Measurements from ENCODE around the gene LYPD6B. TPM values are rescaled to one million over a fixed set of nuclear protein-coding genes. Genes with fewer than 3 reads are reported as not detected.
A peak's percentile ranks its signal among the peaks of the same experiment; 100 is the strongest.

LYPD6B gene
- total RNA-seq, 1 donor from 2014 or later: not detected

DNA sequence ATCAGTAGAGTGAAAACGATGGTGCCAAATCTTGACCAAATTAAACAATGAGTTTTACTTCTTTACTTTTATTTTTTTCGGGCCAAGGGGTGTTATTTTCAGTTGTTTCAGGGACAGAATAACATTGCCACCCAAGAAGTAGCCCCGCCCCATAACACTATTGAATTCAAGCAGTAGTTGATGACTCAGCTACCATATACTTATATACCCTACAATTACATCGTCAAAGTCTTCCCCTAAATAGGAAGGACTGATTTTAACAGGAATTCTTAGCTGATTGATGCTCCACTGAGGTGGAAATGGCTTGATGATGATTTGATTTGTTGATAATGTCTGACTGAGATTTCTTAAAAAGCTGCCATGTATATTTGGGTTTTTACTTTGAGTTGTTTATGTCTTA, 24.7 kb downstream of the LYPD6B start:
- Mint-ChIP-seq H3K27ac (no peak overlapping the region), H3K4me1 (no peaks in the 10 kb centered on the region), H3K27me3 (peaks cover 11% of the 10 kb centered on the region), H3K36me3 (ENCODE audit: low read depth) (no peaks in the 10 kb centered on the region), H3K9me3 (no peaks in the 10 kb centered on the region), H3K4me3 (no peak overlapping the region)
- DNase-seq: no peak
- intact Hi-C loops (cut with micrococcal nuclease): no loop called here

GRCh38 chr2:149064365-149064841, 25.9 kb downstream of the LYPD6B start:
- Mint-ChIP-seq H3K27ac (no peak overlapping the region), H3K9me3 (no peaks in the 10 kb centered on the region), H3K4me3 (no peak overlapping the region), H3K36me3 (ENCODE audit: low read depth) (no peaks in the 10 kb centered on the region), H3K4me1 (peaks cover 6% of the 10 kb centered on the region), H3K27me3 (peaks cover 13% of the 10 kb centered on the region)
- intact Hi-C loops (cut with micrococcal nuclease): no loop called here
- no peak for DNase-seq

GRCh38 chr2:149064856-149065630, 26.5 kb downstream of the LYPD6B start:
- Mint-ChIP-seq H3K4me3 (no peak overlapping the region), H3K4me1 (peaks cover 12% of the 10 kb centered on the region), H3K36me3 (ENCODE audit: low read depth) (no peaks in the 10 kb centered on the region), H3K9me3 (no peaks in the 10 kb centered on the region), H3K27me3 (peaks cover 14% of the 10 kb centered on the region), H3K27ac (no peak overlapping the region)
- intact Hi-C loops (cut with micrococcal nuclease): no loop called here
- DNase-seq: no peak

- intact Hi-C loops (cut with micrococcal nuclease): no loop called here
- H3K36me3 Mint-ChIP-seq (ENCODE audit: low read depth): no peaks in the 10 kb centered on the region
- no peaks in the 10 kb centered on the region for H3K9me3 Mint-ChIP-seq
- H3K4me1 Mint-ChIP-seq: peaks cover 15% of the 10 kb centered on the region
- peaks cover 12% of the 10 kb centered on the region for H3K27me3 Mint-ChIP-seq
- H3K27ac Mint-ChIP-seq: peak overlapping the region; percentile 49
- peak; percentile 41 for DNase-seq
- peak overlapping the region; percentile 1 for H3K4me3 Mint-ChIP-seq
Measured at GRCh38 chr2:149068225-149068995, 29.9 kb downstream of the LYPD6B start.

DNA sequence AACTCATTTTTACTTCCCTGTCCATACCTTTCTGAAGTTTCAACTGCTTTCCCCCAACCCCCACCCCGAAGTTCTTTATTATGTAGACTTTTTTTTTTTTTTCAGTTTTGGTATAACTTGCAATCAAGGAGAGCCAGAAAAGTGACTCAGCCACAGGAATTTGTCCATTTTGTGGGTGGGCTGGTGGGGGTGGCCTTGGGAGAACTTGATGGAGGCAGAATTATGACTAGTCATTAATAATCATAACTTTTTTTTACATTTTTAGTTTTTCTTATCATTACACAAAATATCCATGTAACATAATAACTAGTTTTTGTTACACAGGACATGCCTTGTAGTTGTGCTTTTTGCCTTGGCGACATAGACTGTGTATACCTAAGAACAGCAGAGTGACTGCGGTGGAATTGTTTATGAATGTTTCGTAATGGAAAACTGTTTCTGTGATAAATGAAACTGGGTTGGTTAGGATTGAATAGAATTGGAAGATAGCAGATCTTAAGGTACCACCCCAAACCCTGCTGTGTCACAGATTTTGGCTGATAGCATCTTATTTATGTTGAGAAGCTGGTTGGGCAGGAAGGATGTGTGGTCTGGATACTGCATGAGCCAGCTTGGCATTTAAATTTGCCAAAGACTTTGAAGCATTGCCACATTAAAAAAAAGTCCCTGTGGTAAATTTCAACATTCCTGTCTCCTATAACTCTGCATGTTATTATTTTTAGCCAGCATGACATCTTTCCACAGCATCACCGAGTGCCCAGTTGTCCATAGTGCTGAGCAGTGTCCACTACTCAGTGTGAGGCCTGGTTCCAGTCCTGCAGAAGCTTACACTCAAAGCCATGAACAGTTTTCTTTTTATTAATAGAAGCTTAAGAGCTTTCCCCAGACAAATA, 30.7 kb downstream of the LYPD6B start:
- peaks cover 15% of the 10 kb centered on the region for H3K27me3 Mint-ChIP-seq
- peaks cover 15% of the 10 kb centered on the region for H3K4me1 Mint-ChIP-seq
- DNase-seq: peak; percentile 76
- no peaks in the 10 kb centered on the region for H3K36me3 Mint-ChIP-seq (ENCODE audit: low read depth)
- peak overlapping the region; percentile 1 for H3K4me3 Mint-ChIP-seq
- H3K27ac Mint-ChIP-seq: peak overlapping the region; percentile 75
- intact Hi-C loops (cut with micrococcal nuclease): no loop called here
- H3K9me3 Mint-ChIP-seq: no peaks in the 10 kb centered on the region

- H3K9me3 Mint-ChIP-seq: no peaks in the 10 kb centered on the region
- peak; percentile 26 for DNase-seq
- intact Hi-C loops (cut with micrococcal nuclease): no loop called here
- H3K27me3 Mint-ChIP-seq: peaks cover 18% of the 10 kb centered on the region
- peaks cover 15% of the 10 kb centered on the region for H3K4me1 Mint-ChIP-seq
- no peaks in the 10 kb centered on the region for H3K36me3 Mint-ChIP-seq (ENCODE audit: low read depth)
- no peak overlapping the region for H3K27ac Mint-ChIP-seq
- H3K4me3 Mint-ChIP-seq: no peak overlapping the region
Measured at GRCh38 chr2:149070681-149071320, 32.3 kb downstream of the LYPD6B start.

DNA sequence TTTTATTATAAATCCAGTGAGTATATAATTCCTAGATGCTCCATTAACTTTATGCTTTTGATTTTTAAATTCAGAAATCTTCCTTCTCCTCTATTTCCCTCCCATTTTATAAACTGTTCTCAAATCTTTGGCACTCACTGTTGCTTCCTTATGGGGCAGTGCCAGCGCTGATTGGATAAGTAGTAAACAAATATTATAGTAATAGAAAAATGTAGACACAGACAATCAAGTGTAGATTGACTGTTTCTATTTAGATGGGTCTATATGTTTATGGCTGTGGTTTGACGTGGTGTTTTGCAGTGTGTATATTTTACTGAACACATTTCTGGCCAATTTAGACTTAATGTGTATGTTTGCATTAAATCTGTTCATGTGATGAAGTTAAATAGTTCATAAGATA, 36.6 kb downstream of the LYPD6B start:
- H3K4me1 Mint-ChIP-seq: peaks cover 3% of the 10 kb centered on the region
- no peak overlapping the region for H3K27ac Mint-ChIP-seq
- H3K9me3 Mint-ChIP-seq: no peaks in the 10 kb centered on the region
- no peak overlapping the region for H3K4me3 Mint-ChIP-seq
- DNase-seq: no peak
- H3K27me3 Mint-ChIP-seq: peaks cover 24% of the 10 kb centered on the region
- intact Hi-C loops (cut with micrococcal nuclease): no loop called here
- H3K36me3 Mint-ChIP-seq (ENCODE audit: low read depth): no peaks in the 10 kb centered on the region

- Mint-ChIP-seq H3K9me3 (no peaks in the 10 kb centered on the region), H3K27ac (no peak overlapping the region), H3K4me1 (no peaks in the 10 kb centered on the region), H3K27me3 (peaks cover 23% of the 10 kb centered on the region), H3K36me3 (ENCODE audit: low read depth) (no peaks in the 10 kb centered on the region), H3K4me3 (no peak overlapping the region)
- no peak for DNase-seq
- intact Hi-C loops (cut with micrococcal nuclease): no loop called here
Measured at GRCh38 chr2:149075853-149076252, 37.4 kb downstream of the LYPD6B start.

DNA sequence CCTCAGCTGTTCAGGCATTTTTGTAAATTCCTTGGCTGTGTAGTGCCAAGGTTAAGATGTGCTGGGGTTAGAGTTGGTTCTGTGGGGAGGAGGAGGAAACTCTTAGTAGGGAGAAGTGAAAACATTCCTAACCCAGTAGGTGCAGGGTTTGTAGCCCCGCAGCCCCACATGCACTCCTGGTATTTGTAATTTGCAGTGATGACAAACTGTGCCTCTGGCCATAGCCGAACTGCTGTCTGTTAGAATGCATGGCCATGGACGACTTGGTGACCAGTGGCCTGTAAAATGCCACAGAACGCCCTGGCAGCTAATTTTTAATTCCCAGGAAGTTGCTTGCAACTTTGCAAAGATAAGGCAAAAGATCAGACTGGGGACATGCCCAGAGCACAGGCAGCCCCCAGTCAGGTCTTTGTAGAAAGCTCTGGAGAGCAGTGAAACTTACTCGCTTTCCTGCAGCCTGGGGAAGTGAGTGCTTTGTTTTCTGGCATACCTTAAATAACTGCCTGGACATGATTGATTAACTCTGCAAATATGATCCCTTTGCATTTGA, 38.4 kb downstream of the LYPD6B start:
- no peaks in the 10 kb centered on the region for H3K9me3 Mint-ChIP-seq
- intact Hi-C loops (cut with micrococcal nuclease): no loop called here
- DNase-seq: no peak
- H3K27me3 Mint-ChIP-seq: peaks cover 19% of the 10 kb centered on the region
- no peaks in the 10 kb centered on the region for H3K36me3 Mint-ChIP-seq (ENCODE audit: low read depth)
- H3K27ac Mint-ChIP-seq: no peak overlapping the region
- no peak overlapping the region for H3K4me3 Mint-ChIP-seq
- H3K4me1 Mint-ChIP-seq: no peaks in the 10 kb centered on the region

DNA sequence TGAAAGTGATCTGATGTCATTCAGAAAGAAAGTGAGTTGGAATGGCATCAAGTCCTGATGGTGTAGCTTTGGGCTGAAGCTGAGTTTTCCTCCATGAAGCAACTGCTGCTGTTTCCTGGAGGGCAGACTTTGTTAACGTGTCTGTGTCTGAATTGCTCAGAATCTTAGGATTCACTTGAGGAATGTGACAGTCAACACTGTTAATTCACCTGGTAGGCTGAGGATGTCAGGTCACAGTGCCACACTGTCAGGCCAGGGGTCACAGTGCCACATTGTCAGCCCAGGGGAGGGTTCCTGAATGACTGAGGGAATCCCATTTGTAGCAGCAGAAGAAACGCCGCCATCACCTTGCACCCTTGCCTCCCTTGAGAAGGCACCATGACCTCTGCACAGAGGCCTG, 39.4 kb downstream of the LYPD6B start:
- Mint-ChIP-seq H3K4me3 (no peak overlapping the region), H3K36me3 (ENCODE audit: low read depth) (no peaks in the 10 kb centered on the region), H3K4me1 (no peaks in the 10 kb centered on the region), H3K9me3 (no peaks in the 10 kb centered on the region), H3K27me3 (peaks cover 19% of the 10 kb centered on the region), H3K27ac (no peak overlapping the region)
- no peak for DNase-seq
- intact Hi-C loops (cut with micrococcal nuclease): no loop called here

- H3K4me3 Mint-ChIP-seq: no peak overlapping the region
- peaks cover 25% of the 10 kb centered on the region for H3K27me3 Mint-ChIP-seq
- no peaks in the 10 kb centered on the region for H3K9me3 Mint-ChIP-seq
- no peaks in the 10 kb centered on the region for H3K4me1 Mint-ChIP-seq
- no peaks in the 10 kb centered on the region for H3K36me3 Mint-ChIP-seq (ENCODE audit: low read depth)
- H3K27ac Mint-ChIP-seq: no peak overlapping the region
- intact Hi-C loops (cut with micrococcal nuclease): no loop called here
- no peak for DNase-seq
Measured at GRCh38 chr2:149080099-149080498, 41.6 kb downstream of the LYPD6B start.

DNA sequence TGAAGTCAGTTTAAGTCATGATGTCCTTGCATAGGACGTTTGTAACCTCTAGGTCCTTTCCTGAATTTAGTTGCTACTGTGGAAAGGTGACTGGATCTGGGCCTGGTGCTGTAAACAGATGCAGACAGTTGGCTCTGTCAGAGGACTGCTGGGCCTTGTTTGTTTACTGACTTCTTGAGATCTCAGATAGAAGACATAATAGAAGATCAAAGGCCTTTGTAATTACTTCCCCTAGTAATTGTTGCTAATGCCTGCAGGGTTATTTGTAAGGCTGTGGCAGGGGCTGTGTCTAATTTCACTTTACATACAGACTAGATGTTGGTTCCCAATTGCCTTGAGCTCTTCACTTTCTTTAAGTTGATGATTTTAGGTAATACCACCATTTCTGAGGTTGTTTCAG, 42.5 kb downstream of the LYPD6B start:
- no peak overlapping the region for H3K27ac Mint-ChIP-seq
- DNase-seq: no peak
- no peaks in the 10 kb centered on the region for H3K9me3 Mint-ChIP-seq
- H3K36me3 Mint-ChIP-seq (ENCODE audit: low read depth): no peaks in the 10 kb centered on the region
- H3K27me3 Mint-ChIP-seq: peaks cover 25% of the 10 kb centered on the region
- intact Hi-C loops (cut with micrococcal nuclease): no loop called here
- H3K4me3 Mint-ChIP-seq: no peak overlapping the region
- H3K4me1 Mint-ChIP-seq: no peaks in the 10 kb centered on the region

- Mint-ChIP-seq H3K9me3 (no peaks in the 10 kb centered on the region), H3K4me3 (no peak overlapping the region), H3K27ac (no peak overlapping the region), H3K4me1 (no peaks in the 10 kb centered on the region), H3K27me3 (peaks cover 21% of the 10 kb centered on the region), H3K36me3 (ENCODE audit: low read depth) (no peaks in the 10 kb centered on the region)
- DNase-seq: no peak
- intact Hi-C loops (cut with micrococcal nuclease): no loop called here
Measured at GRCh38 chr2:149082079-149082478, 43.6 kb downstream of the LYPD6B start.
